BLaER1 treated with 17β-estradiol and CSF1 and Interleukin-3, amounts not matched to agents 10 nM and 100 nM (cell line): ENCODE measurements around the gene FITM1.

Source experiments
- H3K27ac ChIP-seq, 11 experiments: shearing (Covaris generic); formaldehyde crosslinking; 2 replicates each; pipeline ENCODE4 v1.8.1; 2022
- H3K27me3 ChIP-seq, 11 experiments: shearing (Covaris generic); formaldehyde crosslinking; 2 replicates each; pipeline ENCODE4 v1.8.1; 2022
- H3K36me3 ChIP-seq, 11 experiments: shearing (Covaris generic); formaldehyde crosslinking; 2 replicates each; pipeline ENCODE4 v1.8.1; 2022
- H3K4me1 ChIP-seq, 10 experiments: shearing (Covaris generic); formaldehyde crosslinking; 2 replicates each; pipeline ENCODE4 v1.8.1; 2022
- H3K4me2 ChIP-seq, 11 experiments: shearing (Covaris generic); formaldehyde crosslinking; 2 replicates each; pipeline ENCODE4 v1.8.1; 2022
- H3K4me3 ChIP-seq, 10 experiments: shearing (Covaris generic); formaldehyde crosslinking; 2 replicates each; pipeline ENCODE4 v1.8.1; 2022
- H3K9ac ChIP-seq, 11 experiments: shearing (Covaris generic); formaldehyde crosslinking; 2 replicates each; pipeline ENCODE4 v1.8.1; 2022
- H3K9me3 ChIP-seq, 11 experiments: shearing (Covaris generic); formaldehyde crosslinking; replicated peaks in 1 of 11; 2 replicates each; pipeline ENCODE4 v1.8.1; 2022
- H4K20me1 ChIP-seq, 11 experiments: shearing (Covaris generic); formaldehyde crosslinking; 2 replicates each; pipeline ENCODE4 v1.8.1; 2022
- Cebpa-rat ChIP-seq, 11 experiments: shearing (Covaris generic); IDR thresholded peaks; 2 replicates each; pipeline ENCODE4 v1.8.1; 2022

The FITM1 gene

DNA sequence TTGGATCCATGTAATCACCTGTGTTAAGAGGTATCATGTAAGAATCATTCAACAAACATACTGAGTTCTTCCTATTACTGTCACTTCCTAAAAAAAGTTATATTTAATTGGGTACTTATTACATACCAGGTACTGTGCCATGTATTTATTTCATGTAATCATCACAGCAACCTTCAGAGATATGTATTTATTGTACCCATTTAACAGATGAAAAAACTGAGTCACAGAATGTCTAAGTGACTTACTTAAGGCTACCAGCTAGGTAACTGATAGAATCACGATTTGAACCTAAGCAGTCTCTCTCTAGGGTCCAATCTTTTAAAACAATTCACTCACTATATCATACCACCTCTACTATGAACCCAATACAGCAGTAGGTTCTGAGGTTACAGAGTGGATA is 14.0 kb downstream of the FITM1 start:
- H3K27ac ChIP-seq, result peak overlapping the region in 1 of 11 experiments; percentile 5; a peak in 1 of 22 replicates
- no peaks in the 10 kb centered on the region for H3K27me3 ChIP-seq
- peaks cover 0 to 59% (median 36%) of the 10 kb centered on the region in 11 experiments; a peak in 18 of 22 replicates for H4K20me1 ChIP-seq
- peak overlapping the region in 10 of 11 experiments; percentile 85 to 98 (median 96); a peak in 20 of 22 replicates for H3K4me2 ChIP-seq
- H3K9me3 ChIP-seq, result no peaks in the 10 kb centered on the region
- H3K4me1 ChIP-seq, result peaks cover 64 to 69% (median 67%) of the 10 kb centered on the region in 10 experiments
- TF ChIP-seq Cebpa-rat (IDR thresholded peaks at IDR 0.05), result no peak
- H3K36me3 ChIP-seq, result peaks cover 24 to 51% (median 40%) of the 10 kb centered on the region in 11 experiments
- H3K4me3 ChIP-seq, result peak overlapping the region in 3 of 10 experiments; percentile 46 to 99 (median 98); a peak in 3 of 20 replicates
- no peak overlapping the region for H3K9ac ChIP-seq

DNA sequence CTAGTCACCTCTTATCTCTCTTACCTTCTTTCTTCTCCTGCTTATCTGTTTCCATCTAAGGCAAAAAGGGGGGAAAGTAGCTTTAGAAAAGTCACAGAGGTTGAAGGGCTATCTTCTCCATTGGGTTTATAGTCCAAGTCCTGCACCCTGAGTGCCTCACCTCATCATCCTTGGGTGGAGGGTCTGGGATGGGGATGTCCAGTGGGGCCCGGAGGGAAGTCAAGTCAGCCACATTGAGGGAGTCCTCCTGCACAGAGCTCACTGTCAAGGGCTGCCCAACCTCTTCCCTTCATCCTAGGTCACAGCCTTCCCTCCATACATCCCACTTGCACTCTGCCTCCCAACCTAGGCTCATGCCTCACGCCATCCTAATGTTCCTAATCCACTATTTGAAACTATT is 14.8 kb downstream of the FITM1 start:
- no peaks in the 10 kb centered on the region for H3K9me3 ChIP-seq
- H3K27ac ChIP-seq, result peak overlapping the region in 6 of 11 experiments; percentile 83 to 94 (median 88); a peak in 7 of 22 replicates
- H3K27me3 ChIP-seq, result no peaks in the 10 kb centered on the region
- peaks cover 29 to 54% (median 44%) of the 10 kb centered on the region in 11 experiments for H3K36me3 ChIP-seq
- peaks cover 59 to 66% (median 61%) of the 10 kb centered on the region in 10 experiments for H3K4me1 ChIP-seq
- peak overlapping the region; percentile 88 to 99 (median 92) for H3K4me3 ChIP-seq
- H4K20me1 ChIP-seq, result peaks cover 3 to 59% (median 39%) of the 10 kb centered on the region in 11 experiments; a peak in 18 of 22 replicates
- H3K9ac ChIP-seq, result peak overlapping the region in 9 of 11 experiments; percentile 89 to 96 (median 91); a peak in 19 of 22 replicates
- peak overlapping the region; percentile 85 to 98 (median 95) for H3K4me2 ChIP-seq
- TF ChIP-seq Cebpa-rat (IDR thresholded peaks at IDR 0.05), result no peak

DNA sequence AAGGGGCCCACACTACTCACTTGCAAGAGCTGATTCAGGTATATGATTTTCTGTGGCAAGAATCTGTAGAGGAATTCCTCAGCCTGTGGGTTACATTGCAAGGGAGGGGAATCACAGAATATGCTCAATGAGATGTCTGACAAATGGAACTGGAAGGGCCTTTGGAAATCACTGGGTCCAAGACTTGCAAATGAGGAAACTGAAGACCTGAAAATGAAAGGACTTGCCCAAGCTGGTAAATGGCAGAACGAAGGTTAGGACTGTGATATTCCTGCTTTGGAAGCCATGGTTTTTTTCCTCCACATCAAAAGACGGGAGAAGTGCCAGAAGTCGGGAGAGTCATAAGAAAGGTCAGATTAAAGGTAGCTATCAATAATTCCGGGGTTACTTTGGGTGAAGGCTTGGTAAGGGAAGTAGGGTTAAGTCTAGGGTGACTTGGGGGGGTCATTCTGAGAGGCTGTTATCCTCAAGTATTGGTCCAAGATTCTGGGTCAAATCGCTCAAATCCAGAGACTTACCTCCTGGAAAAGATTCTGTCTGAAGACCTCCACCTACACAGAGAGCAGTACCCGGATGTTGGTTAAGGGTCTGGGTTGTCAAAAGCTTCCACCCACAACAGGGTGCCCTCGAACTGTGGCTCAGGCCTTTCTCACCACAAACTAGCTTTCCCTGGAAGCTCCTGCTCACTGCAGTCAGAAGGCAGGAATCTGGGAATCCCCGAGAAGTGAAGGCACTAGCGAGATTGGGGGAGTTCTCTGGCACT is 15.4 kb downstream of the FITM1 start:
- Histone ChIP-seq H3K27ac (peak overlapping the region; percentile 27 to 94 (median 88); a peak in 21 of 22 replicates), H3K9me3 (no peaks in the 10 kb centered on the region), H3K4me2 (peak overlapping the region; percentile 85 to 98 (median 95)), H4K20me1 (peaks cover 4 to 59% (median 43%) of the 10 kb centered on the region in 11 experiments; a peak in 18 of 22 replicates), H3K4me3 (peak overlapping the region; percentile 88 to 99 (median 92)), H3K9ac (peak overlapping the region; percentile 79 to 96 (median 90)), H3K4me1 (peaks cover 57 to 72% (median 59%) of the 10 kb centered on the region in 10 experiments), H3K36me3 (peaks cover 35 to 60% (median 51%) of the 10 kb centered on the region in 11 experiments), H3K27me3 (no peaks in the 10 kb centered on the region)
- TF ChIP-seq Cebpa-rat (IDR thresholded peaks at IDR 0.05), result no peak

DNA sequence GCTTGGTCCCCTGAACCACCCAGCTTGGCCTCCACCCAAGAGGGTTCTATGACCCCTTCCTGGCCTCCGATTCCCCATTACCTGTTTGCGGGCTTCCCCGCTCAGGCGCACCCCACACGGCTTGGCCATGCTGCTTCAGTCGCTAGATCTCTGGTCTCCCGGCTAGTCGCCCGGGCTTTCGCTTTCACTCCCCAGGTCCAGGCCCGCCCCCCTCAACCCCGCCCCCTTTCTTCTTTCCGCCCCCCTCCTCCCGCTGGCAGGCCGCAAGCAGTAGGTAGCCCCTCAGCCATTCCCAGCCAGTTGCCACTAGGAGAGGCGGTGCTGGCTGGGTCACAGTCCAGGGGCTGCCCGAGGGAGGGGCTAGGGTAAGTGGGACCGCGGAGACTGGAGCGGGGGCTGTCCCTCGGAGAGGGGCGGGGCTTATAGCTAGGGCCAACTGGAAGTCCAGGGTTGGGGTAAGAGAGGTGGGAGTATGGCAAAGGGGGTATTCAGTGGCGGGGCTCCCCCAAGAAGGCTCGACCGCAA is 16.1 kb downstream of the FITM1 start, which contains the start of gene PSME2:
Gene PSME2, minus strand, starts transcription at position 158 of the 525 bp plus-strand sequence. Its CDS starts 29 bp downstream, at position 129.
- H3K4me3 ChIP-seq, result peak within 1 kb of the TSS; percentile 88 to 99 (median 92)
- no peaks in the 10 kb centered on the region for H3K27me3 ChIP-seq
- peaks cover 4 to 63% (median 48%) of the 10 kb centered on the region in 11 experiments; a peak in 18 of 22 replicates for H4K20me1 ChIP-seq
- H3K9me3 ChIP-seq, result no peaks in the 10 kb centered on the region
- peaks cover 42 to 67% (median 57%) of the 10 kb centered on the region in 11 experiments for H3K36me3 ChIP-seq
- H3K9ac ChIP-seq, result peak within 1 kb of the TSS; percentile 87 to 96 (median 90)
- peak within 1 kb of the TSS; percentile 57 to 94 (median 88) for H3K27ac ChIP-seq
- TF ChIP-seq Cebpa-rat (IDR thresholded peaks at IDR 0.05), result no peak
- H3K4me2 ChIP-seq, result peak within 1 kb of the TSS; percentile 95 to 100 (median 97)
- H3K4me1 ChIP-seq, result peaks cover 57 to 74% (median 59%) of the 10 kb centered on the region in 10 experiments

DNA sequence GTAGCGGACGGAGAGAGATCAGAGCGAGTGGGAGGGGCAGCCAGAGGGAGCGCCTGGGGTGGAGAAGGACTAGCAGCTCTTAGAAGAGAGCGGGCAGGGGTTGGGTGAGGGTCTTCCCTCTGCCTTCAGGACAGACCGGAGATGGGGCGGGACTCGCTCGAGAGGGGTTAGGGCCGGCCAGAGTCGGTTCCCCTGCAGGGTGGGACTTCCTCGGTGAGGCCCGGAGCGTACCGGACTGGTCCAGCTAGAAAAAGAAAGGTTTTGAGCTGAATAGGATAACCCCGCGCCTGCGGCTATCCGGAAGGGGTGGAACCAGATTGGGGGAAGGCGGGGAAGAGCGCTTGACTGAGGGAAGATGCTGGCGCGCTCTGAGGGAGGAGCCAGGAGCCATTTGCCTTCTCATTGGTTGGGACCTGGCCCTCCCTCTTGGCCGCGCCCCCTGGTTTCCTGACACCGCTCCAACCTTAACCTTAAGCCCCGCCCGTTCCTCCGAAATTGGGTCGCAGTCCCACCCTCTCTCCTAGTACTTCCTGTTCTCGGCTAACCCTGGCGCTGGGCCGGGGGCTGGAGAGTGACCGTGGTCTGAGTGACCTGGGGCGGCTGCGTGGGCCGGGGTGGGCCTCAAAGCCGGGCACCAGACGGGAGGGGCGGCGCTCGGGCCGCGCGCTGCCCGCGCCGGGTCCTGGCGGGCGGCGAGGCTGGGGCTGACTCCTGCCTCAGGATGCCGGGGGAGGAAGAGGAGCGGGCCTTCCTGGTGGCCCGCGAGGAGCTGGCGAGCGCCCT is 16.7 kb downstream of the FITM1 start, which contains the start of gene RNF31:
Gene RNF31, plus strand, starts transcription at position 521 of the 783 bp plus-strand sequence. Its CDS starts 201 bp downstream, at position 722.
- Histone ChIP-seq H3K4me3 (peak within 1 kb of the TSS; percentile 88 to 99 (median 92)), H3K9ac (peak within 1 kb of the TSS; percentile 87 to 96 (median 90)), H3K9me3 (no peaks in the 10 kb centered on the region), H3K4me1 (peaks cover 52 to 69% (median 54%) of the 10 kb centered on the region in 10 experiments), H3K27me3 (no peaks in the 10 kb centered on the region), H3K36me3 (peaks cover 48 to 73% (median 64%) of the 10 kb centered on the region in 11 experiments), H4K20me1 (peaks cover 4 to 68% (median 53%) of the 10 kb centered on the region in 11 experiments; a peak in 18 of 22 replicates), H3K4me2 (peak within 1 kb of the TSS; percentile 95 to 100 (median 97)), H3K27ac (peak within 1 kb of the TSS; percentile 57 to 94 (median 88))
- no peak for TF ChIP-seq Cebpa-rat (IDR thresholded peaks at IDR 0.05)

DNA sequence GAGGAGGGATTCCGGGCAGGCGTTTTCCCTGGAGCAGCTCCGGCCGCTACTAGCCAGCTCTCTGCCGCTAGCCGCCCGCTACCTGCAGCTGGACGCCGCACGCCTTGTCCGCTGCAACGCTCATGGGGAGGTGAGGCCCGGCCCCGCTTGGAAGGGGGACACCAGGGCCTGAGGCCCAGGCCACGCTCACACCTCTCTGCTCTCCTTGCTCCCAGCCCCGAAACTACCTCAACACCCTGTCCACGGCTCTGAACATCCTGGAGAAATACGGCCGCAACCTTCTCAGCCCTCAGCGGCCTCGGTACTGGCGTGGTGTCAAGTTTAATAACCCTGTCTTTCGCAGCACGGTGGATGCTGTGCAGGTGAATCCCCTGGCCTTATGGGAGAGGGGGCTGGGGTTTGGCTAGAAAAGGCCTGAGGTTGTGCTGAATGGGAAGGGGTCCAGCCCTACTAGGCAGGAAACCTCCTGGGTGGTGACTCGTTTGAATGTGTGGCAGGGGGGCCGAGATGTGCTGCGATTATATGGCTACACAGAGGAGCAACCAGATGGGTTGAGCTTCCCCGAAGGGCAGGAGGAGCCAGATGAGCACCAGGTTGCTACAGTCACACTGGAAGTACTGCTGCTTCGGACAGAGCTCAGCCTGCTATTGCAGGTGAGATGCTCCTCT is 17.4 kb downstream of the FITM1 start:
- Histone ChIP-seq H3K27ac (peak overlapping the region; percentile 57 to 94 (median 82)), H3K9ac (peak overlapping the region; percentile 86 to 96 (median 90)), H3K4me1 (peaks cover 45 to 62% (median 47%) of the 10 kb centered on the region in 10 experiments), H3K27me3 (no peaks in the 10 kb centered on the region), H3K9me3 (no peaks in the 10 kb centered on the region), H4K20me1 (peaks cover 4 to 66% (median 53%) of the 10 kb centered on the region in 11 experiments; a peak in 18 of 22 replicates), H3K4me3 (peak overlapping the region; percentile 88 to 99 (median 92)), H3K36me3 (peaks cover 56 to 75% (median 67%) of the 10 kb centered on the region in 11 experiments), H3K4me2 (peak overlapping the region; percentile 91 to 100 (median 97))
- TF ChIP-seq Cebpa-rat (IDR thresholded peaks at IDR 0.05), result no peak

DNA sequence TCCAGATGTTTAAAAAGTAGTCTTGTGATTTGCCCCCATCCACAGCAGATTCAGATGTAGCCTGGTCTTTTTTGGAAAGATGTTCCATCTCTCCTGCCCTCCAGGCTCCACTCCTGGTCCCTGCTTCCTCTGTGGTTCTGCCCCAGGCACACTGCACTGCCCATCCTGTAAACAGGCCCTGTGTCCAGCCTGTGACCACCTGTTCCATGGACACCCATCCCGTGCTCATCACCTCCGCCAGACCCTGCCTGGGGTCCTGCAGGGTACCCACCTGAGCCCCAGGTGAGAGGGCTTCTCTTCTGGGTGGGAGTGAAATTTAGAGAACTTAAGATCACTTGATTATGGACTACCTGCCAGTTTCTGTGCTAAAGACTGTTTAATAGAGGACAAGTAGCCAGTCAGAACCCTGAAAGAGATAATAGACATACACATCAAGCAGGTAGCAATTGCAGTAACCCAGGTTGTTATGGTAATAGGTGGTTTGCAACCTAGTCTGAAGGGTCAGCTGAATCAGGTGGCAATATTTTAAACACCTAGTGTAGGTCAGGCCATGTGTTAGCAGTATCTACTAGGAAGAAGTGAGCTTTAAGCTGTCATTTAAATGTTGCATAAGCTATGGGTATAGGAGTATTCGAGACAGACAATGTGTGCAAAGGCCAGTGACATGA is 19.0 kb downstream of the FITM1 start:
- Histone ChIP-seq H3K4me1 (peaks cover 30 to 50% (median 36%) of the 10 kb centered on the region in 10 experiments), H3K27ac (no peak overlapping the region), H3K9ac (peak overlapping the region in 10 of 11 experiments; percentile 27 to 96 (median 90); a peak in 14 of 22 replicates), H3K27me3 (no peaks in the 10 kb centered on the region), H3K36me3 (peaks cover 56 to 73% (median 63%) of the 10 kb centered on the region in 11 experiments), H3K4me2 (peak overlapping the region in 9 of 11 experiments; percentile 91 to 100 (median 97); a peak in 14 of 22 replicates), H3K9me3 (no peaks in the 10 kb centered on the region), H4K20me1 (peaks cover 4 to 53% (median 41%) of the 10 kb centered on the region in 11 experiments; a peak in 18 of 22 replicates), H3K4me3 (no peak overlapping the region; a peak in 1 of 20 replicates)
- no peak for TF ChIP-seq Cebpa-rat (IDR thresholded peaks at IDR 0.05)
